HL-60 (cell line): ENCODE data around the gene MAP3K19.

Experiments used
- CTCF ChIP-seq: IDR thresholded peaks from one replicate; pipeline ENCODE4 v1.5.1; 2011; ENCODE audit warnings: low read length, control low read depth, inconsistent platforms; ENCODE audit not compliant: insufficient read depth
- GABPA ChIP-seq: IDR thresholded peaks from 2 replicates; pipeline ENCODE4 v1.6.1; 2012; ENCODE audit warnings: low read depth
- POLR2AphosphoS5 ChIP-seq: IDR thresholded peaks from 2 replicates; pipeline ENCODE4 v1.6.1; 2012; ENCODE audit warnings: low read depth
- REST ChIP-seq: IDR thresholded peaks from 2 replicates; pipeline ENCODE4 v1.6.1; 2012; ENCODE audit warnings: low read depth; ENCODE audit not compliant: insufficient replicate concordance
- SPI1 ChIP-seq: IDR thresholded peaks from 2 replicates; pipeline ENCODE4 v1.6.1; 2012; ENCODE audit warnings: low read depth, mild to moderate bottlenecking, borderline replicate concordance

GRCh38 chr2:134980639-134981038, 66.6 kb downstream of the MAP3K19 start:
- no peak for TF ChIP-seq REST
- no peak for TF ChIP-seq CTCF
- TF ChIP-seq GABPA = no peak
- TF ChIP-seq POLR2AphosphoS5 = no peak
- no peak for TF ChIP-seq SPI1
